Activated naive CD8-positive, alpha-beta T cell treated with anti-CD3 and anti-CD28 coated beads, Interleukin-2, amount 50 U/mL, for 24 hours (primary cell): ENCODE data around the gene ARX.

Experiments used
- ATAC-seq: fragments of 150-1000 bp; cut with Tn5 transposase; one replicate; pipeline ENCODE4 v1.10.0; 2021
- DNase-seq: peaks from one replicate; pipeline ENCODE4 v3.0.0; 2021
- H3K27ac Mint-ChIP-seq: one replicate; pipeline ENCODE4 v1.8.0; 2021; ENCODE audit warnings: mild to moderate bottlenecking, mixed read lengths
- H3K27me3 Mint-ChIP-seq: one replicate; pipeline ENCODE4 v1.8.0; 2021; ENCODE audit warnings: mixed read lengths
- H3K36me3 Mint-ChIP-seq: one replicate; pipeline ENCODE4 v1.8.0; 2021; ENCODE audit warnings: low read depth, mixed read lengths
- H3K4me1 Mint-ChIP-seq: one replicate; pipeline ENCODE4 v1.8.0; 2021; ENCODE audit warnings: mixed read lengths
- H3K4me3 Mint-ChIP-seq: one replicate; pipeline ENCODE4 v1.8.0; 2021; ENCODE audit warnings: mild to moderate bottlenecking, moderate library complexity, mixed read lengths
- H3K9me3 Mint-ChIP-seq: one replicate; pipeline ENCODE4 v1.8.0; 2021; ENCODE audit warnings: mixed read lengths

ARX gene

DNA sequence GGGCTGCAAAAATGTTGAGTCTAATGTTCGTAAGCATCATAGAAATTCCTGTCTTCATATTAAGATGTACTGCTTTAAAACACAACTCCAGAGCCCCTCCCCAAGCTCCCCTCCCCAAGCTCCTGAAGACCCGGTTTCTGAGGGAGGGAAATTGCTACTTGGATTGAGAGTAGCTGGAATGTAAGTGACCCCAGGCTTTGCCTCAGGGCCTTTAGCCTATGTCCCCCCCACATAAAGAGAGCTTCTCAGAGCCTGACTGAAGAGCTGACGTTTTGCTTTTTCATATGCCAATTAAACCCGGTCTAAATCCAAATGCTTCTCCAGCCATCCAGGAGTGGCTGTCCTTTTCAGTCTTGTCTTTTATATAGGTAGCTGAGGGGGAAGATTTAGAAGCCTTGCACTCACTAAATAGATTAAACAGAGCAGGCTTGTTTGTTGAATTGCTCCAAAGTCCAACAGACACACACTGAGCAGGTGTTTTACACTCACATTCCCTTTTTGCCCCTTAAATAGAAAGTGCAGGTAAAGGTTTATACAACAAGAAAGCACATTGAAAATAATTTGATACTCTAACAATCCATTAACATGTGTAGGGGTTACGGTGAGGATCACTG, 19.6 kb downstream of the ARX start:
- H3K36me3 Mint-ChIP-seq: peaks cover 9% of the 10 kb centered on the region
- no peak overlapping the region for H3K4me3 Mint-ChIP-seq
- no peak for ATAC-seq
- H3K9me3 Mint-ChIP-seq: no peaks in the 10 kb centered on the region
- no peak for DNase-seq
- no peaks in the 10 kb centered on the region for H3K4me1 Mint-ChIP-seq
- no peaks in the 10 kb centered on the region for H3K27me3 Mint-ChIP-seq
- no peak overlapping the region for H3K27ac Mint-ChIP-seq

DNA sequence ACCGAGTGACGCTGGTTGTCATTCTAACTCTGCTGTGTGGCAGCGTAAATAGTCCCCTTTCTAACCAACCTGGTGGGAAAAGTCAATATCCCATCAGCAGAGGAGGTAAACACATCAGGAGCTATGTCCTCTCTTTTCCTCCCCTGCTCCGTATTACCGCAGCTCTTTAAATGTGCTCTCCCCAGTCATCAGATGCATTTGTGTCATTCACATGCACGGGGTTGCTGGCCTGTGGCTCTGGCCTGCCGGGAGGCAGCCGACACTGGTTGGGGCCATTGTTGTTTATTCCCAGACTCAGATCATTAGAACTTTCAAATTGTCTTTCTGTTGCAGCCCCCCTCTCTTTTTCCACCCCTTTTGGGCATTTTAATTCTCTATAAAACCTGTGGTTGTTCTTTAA, 21.9 kb downstream of the ARX start:
- no peaks in the 10 kb centered on the region for H3K9me3 Mint-ChIP-seq
- H3K27ac Mint-ChIP-seq: no peak overlapping the region
- H3K4me3 Mint-ChIP-seq: no peak overlapping the region
- ATAC-seq (no peak), DNase-seq (no peak)
- no peaks in the 10 kb centered on the region for H3K4me1 Mint-ChIP-seq
- peaks cover 9% of the 10 kb centered on the region for H3K36me3 Mint-ChIP-seq
- H3K27me3 Mint-ChIP-seq: no peaks in the 10 kb centered on the region

DNA sequence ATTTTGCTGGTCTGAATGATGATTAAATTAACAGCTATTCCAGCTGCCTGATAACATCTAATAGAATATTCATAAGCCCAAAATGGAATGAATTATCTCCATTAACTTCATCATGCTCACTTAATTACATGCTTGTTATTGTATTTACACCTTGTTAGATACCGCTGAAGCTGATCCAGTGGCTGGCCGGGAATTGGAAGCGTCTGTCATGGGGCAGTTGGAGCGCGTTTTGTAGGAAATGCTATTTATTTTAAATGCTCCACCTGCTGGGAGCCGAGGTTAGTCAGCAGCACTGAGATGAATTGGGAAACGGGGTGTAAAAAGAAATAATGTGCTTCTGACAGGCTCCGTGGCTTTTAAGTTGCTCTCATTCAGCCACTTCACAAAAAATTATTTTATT, 25.2 kb downstream of the ARX start:
- Mint-ChIP-seq H3K4me3 (no peak overlapping the region), H3K9me3 (no peaks in the 10 kb centered on the region), H3K27me3 (no peaks in the 10 kb centered on the region), H3K27ac (no peak overlapping the region), H3K4me1 (no peaks in the 10 kb centered on the region), H3K36me3 (peaks cover 18% of the 10 kb centered on the region)
- no peak for DNase-seq
- ATAC-seq: no peak

DNA sequence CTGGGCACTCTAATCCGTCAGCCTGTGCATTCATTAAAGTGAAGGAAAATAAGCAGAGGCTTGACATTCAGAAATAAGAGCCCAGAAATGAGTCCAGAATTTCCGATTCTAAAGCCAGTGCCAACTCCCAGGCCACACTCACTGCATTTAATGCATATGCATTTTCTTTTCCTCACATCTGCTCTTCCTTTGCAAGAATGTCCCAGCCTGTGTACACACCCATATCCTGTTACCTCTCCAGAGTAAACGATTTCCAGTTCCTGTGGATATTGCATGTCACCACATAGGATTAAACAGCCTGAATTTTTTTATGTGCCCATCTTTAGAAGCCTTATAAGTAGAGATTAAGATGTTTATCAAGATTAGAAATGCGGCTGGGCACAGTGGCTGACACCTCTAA, 27.5 kb downstream of the ARX start:
- no peaks in the 10 kb centered on the region for H3K27me3 Mint-ChIP-seq
- H3K4me1 Mint-ChIP-seq: no peaks in the 10 kb centered on the region
- ATAC-seq (no peak), DNase-seq (no peak)
- H3K27ac Mint-ChIP-seq: no peak overlapping the region
- peaks cover 17% of the 10 kb centered on the region for H3K36me3 Mint-ChIP-seq
- H3K9me3 Mint-ChIP-seq: no peaks in the 10 kb centered on the region
- no peak overlapping the region for H3K4me3 Mint-ChIP-seq

DNA sequence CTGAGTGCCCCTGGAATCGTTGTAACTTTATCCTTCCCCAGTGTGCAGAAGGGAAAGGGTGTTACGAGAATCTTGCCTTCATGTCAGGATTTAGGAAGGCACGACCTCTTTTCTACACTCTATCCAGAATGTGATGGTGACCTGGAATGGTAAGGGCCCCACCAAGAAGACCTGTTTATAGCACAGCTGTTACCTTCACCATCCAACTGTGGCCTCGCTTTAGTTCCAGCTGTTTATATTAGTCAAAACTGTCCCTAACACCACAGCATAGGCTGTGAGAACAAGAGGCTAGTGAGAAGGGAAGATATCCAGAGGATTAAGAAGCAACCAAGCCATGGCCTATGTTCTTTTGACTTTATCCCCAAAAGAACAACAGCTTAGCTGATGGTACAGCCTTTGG, 28.0 kb downstream of the ARX start:
- H3K4me1 Mint-ChIP-seq: no peaks in the 10 kb centered on the region
- H3K36me3 Mint-ChIP-seq: peaks cover 13% of the 10 kb centered on the region
- no peak overlapping the region for H3K4me3 Mint-ChIP-seq
- ATAC-seq (no peak), DNase-seq (no peak)
- no peaks in the 10 kb centered on the region for H3K9me3 Mint-ChIP-seq
- H3K27me3 Mint-ChIP-seq: no peaks in the 10 kb centered on the region
- no peak overlapping the region for H3K27ac Mint-ChIP-seq

DNA sequence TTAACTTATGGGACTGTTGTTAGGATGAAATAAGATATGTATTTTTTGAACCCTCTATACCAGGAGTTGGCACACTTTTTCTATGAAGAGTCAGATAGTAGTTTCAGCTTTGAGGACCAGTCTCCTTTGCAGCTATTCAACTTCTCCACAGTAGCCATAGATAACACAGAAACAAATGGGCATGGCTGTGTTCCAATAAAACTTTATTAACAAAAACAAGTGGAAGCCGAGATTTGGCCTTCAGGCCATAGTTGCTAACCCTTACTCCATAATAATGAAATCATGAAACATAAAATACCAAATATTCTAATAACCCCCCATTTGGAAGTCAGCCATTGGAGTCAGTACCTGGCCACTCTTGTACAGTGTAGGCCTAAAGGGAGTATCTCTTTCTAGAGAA, 30.6 kb downstream of the ARX start:
- Mint-ChIP-seq H3K9me3 (no peaks in the 10 kb centered on the region), H3K36me3 (peaks cover 10% of the 10 kb centered on the region), H3K27me3 (no peaks in the 10 kb centered on the region), H3K4me3 (no peak overlapping the region), H3K4me1 (no peaks in the 10 kb centered on the region), H3K27ac (no peak overlapping the region)
- DNase-seq: no peak
- ATAC-seq: no peak

DNA sequence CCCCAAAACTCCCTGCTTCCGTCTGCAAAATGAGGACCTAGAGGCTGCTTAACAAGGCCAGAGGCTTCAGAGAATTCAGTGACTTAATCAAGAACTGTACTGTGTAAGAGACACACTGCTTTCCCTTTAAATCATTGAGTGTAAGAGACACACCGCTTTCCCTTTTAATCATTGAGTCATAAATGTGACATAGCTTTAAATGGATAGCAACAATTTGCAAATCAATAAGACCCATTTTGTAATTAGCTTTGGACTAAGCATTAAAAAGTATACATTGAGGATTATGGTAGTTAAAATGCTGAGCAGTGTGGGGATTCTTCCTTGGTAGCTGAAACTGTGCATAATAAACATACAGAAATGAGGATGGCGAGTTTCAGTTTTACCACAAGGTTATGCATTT, 31.8 kb downstream of the ARX start:
- DNase-seq (no peak), ATAC-seq (no peak)
- H3K27ac Mint-ChIP-seq: no peak overlapping the region
- no peaks in the 10 kb centered on the region for H3K9me3 Mint-ChIP-seq
- H3K27me3 Mint-ChIP-seq: no peaks in the 10 kb centered on the region
- H3K4me3 Mint-ChIP-seq: no peak overlapping the region
- H3K36me3 Mint-ChIP-seq: peaks cover 18% of the 10 kb centered on the region
- H3K4me1 Mint-ChIP-seq: no peaks in the 10 kb centered on the region

DNA sequence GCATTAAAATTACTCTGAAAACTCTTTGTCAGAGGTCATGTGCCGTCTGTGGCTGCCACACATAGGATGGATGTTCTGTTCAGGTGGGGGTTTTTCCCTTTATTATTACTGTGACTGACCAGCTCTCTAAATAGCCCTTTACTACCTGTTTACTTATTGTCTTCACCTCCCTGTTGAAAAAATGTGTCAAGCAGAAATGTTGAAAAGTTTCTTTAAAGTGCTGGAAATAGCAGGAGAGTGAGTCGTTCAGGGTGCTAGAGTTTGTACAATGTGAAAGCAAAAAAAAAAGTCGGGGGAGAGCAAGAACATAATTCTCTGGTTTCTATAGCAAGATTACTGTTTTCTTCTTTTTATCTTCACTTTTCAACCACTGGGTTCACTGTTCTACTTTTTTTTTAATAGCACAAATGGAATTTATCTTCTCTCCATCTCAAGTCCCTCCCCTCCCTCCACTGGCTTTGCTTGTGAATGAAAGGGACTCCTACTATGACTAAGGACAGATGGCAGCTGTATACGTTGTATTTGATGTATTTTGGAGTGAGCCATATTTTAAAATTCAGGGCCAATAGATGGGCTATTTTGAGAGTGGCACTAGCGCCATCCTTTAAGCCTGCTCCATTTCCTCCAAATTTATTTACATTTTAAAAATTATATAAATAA, 33.3 kb downstream of the ARX start:
- ATAC-seq (no peak), DNase-seq (no peak)
- peaks cover 14% of the 10 kb centered on the region for H3K36me3 Mint-ChIP-seq
- H3K27me3 Mint-ChIP-seq: no peaks in the 10 kb centered on the region
- no peak overlapping the region for H3K27ac Mint-ChIP-seq
- no peak overlapping the region for H3K4me3 Mint-ChIP-seq
- no peaks in the 10 kb centered on the region for H3K4me1 Mint-ChIP-seq
- no peaks in the 10 kb centered on the region for H3K9me3 Mint-ChIP-seq

DNA sequence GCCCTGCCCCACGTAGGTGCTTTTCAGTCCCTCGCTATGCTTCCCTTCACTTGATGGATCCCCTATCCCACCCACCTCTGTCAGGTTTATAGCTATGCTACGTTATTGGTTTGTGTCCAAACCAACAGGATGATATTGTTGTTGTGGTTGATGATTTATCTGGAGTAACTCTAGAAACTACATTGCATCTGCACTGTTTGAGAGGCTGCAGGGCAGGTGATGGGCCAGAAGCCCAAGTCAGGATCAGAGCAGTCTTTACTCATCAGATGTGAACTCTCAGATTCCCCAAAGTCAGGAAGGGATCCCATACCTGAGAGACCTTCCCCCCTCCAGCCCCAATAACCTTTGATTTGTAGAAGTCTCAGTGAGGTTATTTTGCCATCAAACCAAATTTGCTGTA, 34.7 kb downstream of the ARX start:
- no peak for ATAC-seq
- Mint-ChIP-seq H3K4me1 (no peaks in the 10 kb centered on the region), H3K27me3 (no peaks in the 10 kb centered on the region), H3K27ac (no peak overlapping the region), H3K36me3 (peaks cover 8% of the 10 kb centered on the region), H3K9me3 (no peaks in the 10 kb centered on the region), H3K4me3 (no peak overlapping the region)
- no peak for DNase-seq

DNA sequence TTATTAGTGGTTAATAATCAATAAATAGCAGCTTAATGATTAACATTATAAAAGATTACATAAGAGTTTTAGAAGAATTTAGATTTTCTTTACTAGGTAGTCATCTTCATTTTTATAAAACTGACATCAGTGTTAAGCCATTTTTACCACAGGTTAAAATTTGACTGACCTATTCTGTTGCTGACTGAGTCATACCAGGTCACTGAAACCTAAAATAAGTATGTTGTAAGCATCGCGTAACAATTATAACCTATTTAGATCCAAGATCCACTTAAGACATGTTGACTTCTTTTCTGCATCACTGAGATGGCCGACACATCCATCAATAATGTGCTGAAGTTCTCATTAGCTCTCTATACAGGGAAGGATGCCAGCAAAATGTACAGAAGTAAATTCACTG, 36.7 kb downstream of the ARX start:
- ATAC-seq (no peak), DNase-seq (no peak)
- Mint-ChIP-seq H3K4me3 (no peak overlapping the region), H3K4me1 (no peaks in the 10 kb centered on the region), H3K27ac (no peak overlapping the region), H3K36me3 (peaks cover 8% of the 10 kb centered on the region), H3K27me3 (no peaks in the 10 kb centered on the region), H3K9me3 (no peaks in the 10 kb centered on the region)

DNA sequence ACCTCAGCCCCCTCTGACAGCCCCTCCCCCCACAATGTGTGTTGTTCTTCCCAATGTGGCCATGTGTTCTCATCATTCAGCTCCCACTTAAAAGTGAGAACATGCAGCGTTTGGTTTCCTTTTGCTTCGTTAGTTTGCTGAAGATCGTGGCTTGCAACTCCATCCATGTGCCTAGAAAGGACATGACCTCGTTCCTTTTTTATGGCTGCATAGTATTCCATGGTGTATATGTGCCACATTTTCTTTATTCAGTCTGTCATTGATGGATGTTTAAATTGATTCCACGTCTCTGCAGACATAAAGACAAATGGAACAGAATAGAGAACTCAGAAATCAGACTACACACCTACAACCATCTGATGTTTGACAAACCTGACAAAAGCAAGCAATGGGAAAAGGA, 46.0 kb downstream of the ARX start:
- Mint-ChIP-seq H3K4me3 (no peak overlapping the region), H3K9me3 (no peaks in the 10 kb centered on the region), H3K4me1 (no peaks in the 10 kb centered on the region), H3K36me3 (peaks cover 17% of the 10 kb centered on the region), H3K27ac (no peak overlapping the region), H3K27me3 (no peaks in the 10 kb centered on the region)
- ATAC-seq: no peak
- no peak for DNase-seq

DNA sequence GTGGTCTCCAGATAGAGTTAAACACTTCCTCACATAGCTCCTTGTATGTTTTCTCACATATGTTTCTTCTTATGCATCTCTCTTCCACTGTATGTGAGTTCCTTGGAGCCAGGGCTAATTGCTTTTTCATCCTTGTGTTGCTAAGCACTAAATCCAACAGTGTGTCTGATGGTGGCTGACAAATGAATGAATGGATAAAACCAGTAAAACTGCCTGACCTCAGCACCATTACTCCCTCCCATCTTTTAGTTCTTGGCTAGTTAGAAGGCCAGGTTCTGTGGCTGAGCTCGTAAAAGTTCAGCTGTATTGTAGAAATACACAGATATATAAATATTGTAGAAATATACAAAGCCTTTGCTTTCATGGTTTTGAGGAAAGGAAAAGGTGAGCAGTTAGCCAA, 50.4 kb downstream of the ARX start:
- H3K27ac Mint-ChIP-seq: no peak overlapping the region
- peaks cover 15% of the 10 kb centered on the region for H3K36me3 Mint-ChIP-seq
- no peaks in the 10 kb centered on the region for H3K27me3 Mint-ChIP-seq
- H3K4me1 Mint-ChIP-seq: no peaks in the 10 kb centered on the region
- ATAC-seq: no peak
- no peaks in the 10 kb centered on the region for H3K9me3 Mint-ChIP-seq
- H3K4me3 Mint-ChIP-seq: no peak overlapping the region
- no peak for DNase-seq

DNA sequence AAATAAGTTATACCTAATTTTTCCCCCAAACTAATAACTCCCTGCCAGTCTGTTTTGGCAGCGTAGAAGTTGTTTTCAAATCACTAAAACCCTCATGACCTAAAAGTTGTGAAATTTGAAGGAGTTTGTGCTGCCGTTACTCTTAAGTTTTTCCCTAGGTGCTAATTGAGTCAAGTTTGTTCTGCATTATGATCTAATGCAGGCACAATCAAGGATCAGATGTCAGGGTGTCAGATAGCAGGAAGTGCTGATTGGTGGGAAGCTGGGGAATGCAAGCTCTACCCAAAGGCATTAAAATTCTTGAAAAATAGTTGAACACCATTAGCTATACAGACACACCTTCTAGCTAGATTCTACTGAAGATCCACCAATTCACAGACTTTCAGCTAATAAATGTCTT, 51.9 kb downstream of the ARX start:
- ATAC-seq (no peak), DNase-seq (no peak)
- H3K4me1 Mint-ChIP-seq: no peaks in the 10 kb centered on the region
- H3K9me3 Mint-ChIP-seq: no peaks in the 10 kb centered on the region
- H3K4me3 Mint-ChIP-seq: no peak overlapping the region
- H3K27ac Mint-ChIP-seq: no peak overlapping the region
- H3K36me3 Mint-ChIP-seq: peaks cover 17% of the 10 kb centered on the region
- no peaks in the 10 kb centered on the region for H3K27me3 Mint-ChIP-seq

DNA sequence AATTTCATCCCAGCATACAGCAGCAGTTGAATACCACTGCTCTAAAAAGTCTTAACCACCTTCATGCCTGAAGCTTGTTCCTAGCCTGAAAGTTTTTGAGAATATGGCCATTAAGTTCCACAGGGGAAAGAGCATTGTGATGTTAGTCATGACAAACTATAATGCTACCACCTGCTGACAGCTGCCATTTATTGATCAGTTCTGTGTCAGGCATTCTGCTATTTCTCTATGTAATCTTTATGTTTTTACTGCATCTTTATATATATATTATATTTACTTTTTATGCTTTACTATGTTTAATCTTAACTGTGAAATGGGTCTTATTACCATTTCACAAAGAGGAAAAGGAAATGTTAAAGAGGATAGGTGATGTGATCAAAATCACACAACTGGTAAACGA, 54.0 kb downstream of the ARX start:
- no peak for ATAC-seq
- Mint-ChIP-seq H3K9me3 (no peaks in the 10 kb centered on the region), H3K4me1 (no peaks in the 10 kb centered on the region), H3K27me3 (no peaks in the 10 kb centered on the region), H3K27ac (no peak overlapping the region), H3K36me3 (peaks cover 10% of the 10 kb centered on the region), H3K4me3 (no peak overlapping the region)
- no peak for DNase-seq

DNA sequence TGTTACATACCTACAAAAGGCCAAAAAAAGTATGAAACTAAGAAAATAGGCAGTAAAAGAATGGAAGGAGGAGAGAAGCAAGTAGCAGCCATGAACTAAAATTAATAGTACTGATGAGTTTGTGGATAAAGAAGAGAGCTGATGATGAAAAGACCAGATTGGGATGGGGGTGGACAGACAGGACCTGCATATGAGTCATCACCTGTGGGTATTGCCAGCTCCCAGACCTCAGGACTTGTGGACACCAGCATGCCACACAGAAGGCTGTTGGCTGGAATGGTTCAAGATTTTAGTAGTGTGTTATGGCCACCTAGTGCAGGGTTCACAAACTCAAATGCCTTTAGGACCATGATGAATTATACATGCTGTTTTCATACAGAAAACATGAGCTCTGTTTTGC, 58.9 kb downstream of the ARX start:
- H3K36me3 Mint-ChIP-seq: peaks cover 12% of the 10 kb centered on the region
- H3K4me3 Mint-ChIP-seq: no peak overlapping the region
- no peak for DNase-seq
- H3K27me3 Mint-ChIP-seq: no peaks in the 10 kb centered on the region
- no peak overlapping the region for H3K27ac Mint-ChIP-seq
- ATAC-seq: no peak
- H3K4me1 Mint-ChIP-seq: peaks cover 8% of the 10 kb centered on the region
- H3K9me3 Mint-ChIP-seq: no peaks in the 10 kb centered on the region
